H1 (cell line): ENCODE data around the gene CDKN3. TPM values are rescaled to one million over a fixed set of nuclear protein-coding genes. Genes with fewer than 3 reads are reported as not detected.

Experiments used
- CTCF ChIA-PET: fragments of 300-600 bp; sonication (Branson Sonifier 250); formaldehyde crosslinking; loops from one replicate; lab custom pipeline; 2021; ENCODE audit not compliant: partially characterized antibody; lab: Charles Lee
- POLR2A ChIA-PET: fragments of 300-600 bp; sonication (Branson Sonifier 250); formaldehyde crosslinking; loops from one replicate; lab custom pipeline; 2021; ENCODE audit warnings: inconsistent platforms; ENCODE audit not compliant: partially characterized antibody; lab: Charles Lee
- DNase-seq, 2 experiments: peaks; one replicate each; pipeline versions ENCODE4 v3.0.0 to v3.0.0-alpha.2; 2010 to 2022; ENCODE audit warnings: low spot score in 2 of 2, low read depth in 1 of 2, mixed read lengths in 1 of 2
- FAIRE-seq: peaks from 2 replicates; lab custom pipeline; 2011; peaks lifted over from hg19 to GRCh38; lab: Jason Lieb, UNC
- H2AFZ ChIP-seq: 2 replicates; pipeline ENCODE4 v1.8.1; 2012; ENCODE audit warnings: low read length, inconsistent platforms
- H2AK5ac ChIP-seq: 2 replicates; pipeline ENCODE4 v1.6.1; 2013; ENCODE audit warnings: low read depth, low read length
- H2BK120ac ChIP-seq: replicated peaks from 2 replicates; pipeline ENCODE3; 2013; ENCODE audit warnings: low read depth, low read length, inconsistent platforms
- H2BK12ac ChIP-seq: 2 replicates; pipeline ENCODE4 v1.6.1; 2013; ENCODE audit warnings: low read depth, low read length
- H2BK15ac ChIP-seq: 2 replicates; pipeline ENCODE4 v1.6.1; 2013; ENCODE audit warnings: low read length
- H2BK20ac ChIP-seq: 2 replicates; pipeline ENCODE4 v1.6.1; 2013; ENCODE audit warnings: low read length
- H2BK5ac ChIP-seq: 2 replicates; pipeline ENCODE4 v1.6.1; 2013; ENCODE audit warnings: low read depth, low read length
- H3K14ac ChIP-seq: 2 replicates; pipeline ENCODE4 v1.6.1; 2013; ENCODE audit warnings: inconsistent platforms; ENCODE audit not compliant: insufficient read length
- H3K18ac ChIP-seq: 2 replicates; pipeline ENCODE4 v1.6.1; 2013; ENCODE audit warnings: low read length; ENCODE audit errors: extremely low read depth
- H3K23ac ChIP-seq: 2 replicates; pipeline ENCODE4 v1.6.1; 2013; ENCODE audit warnings: inconsistent platforms; ENCODE audit not compliant: insufficient read length
- H3K23me2 ChIP-seq: 2 replicates; pipeline ENCODE4 v1.6.1; 2013; ENCODE audit warnings: low read depth, low read length
- H3K27ac ChIP-seq: 2 replicates; pipeline ENCODE4 v1.6.1; 2011; ENCODE audit warnings: low read depth, low read length, inconsistent platforms
- H3K27me3 ChIP-seq, 4 experiments: replicated peaks in 1 of 4; 1 replicate in 1 of 4; 2 replicates in 3 of 4; pipeline versions ENCODE4 v1.6.1 to v1.8.1; 2011 to 2013; ENCODE audit warnings: low read length in 3 of 4, mild to moderate bottlenecking in 3 of 4, inconsistent platforms in 2 of 4, mixed read lengths in 2 of 4, moderate library complexity in 1 of 4; ENCODE audit not compliant: control insufficient read depth in 3 of 4, insufficient read depth in 3 of 4; ENCODE audit errors: extremely low read depth in 1 of 4
- H3K36me3 ChIP-seq, 4 experiments: 2 replicates each; pipeline versions ENCODE4 v1.6.1 to v1.8.1; 2011 to 2013; ENCODE audit warnings: mild to moderate bottlenecking in 4 of 4, low read length in 3 of 4, moderate library complexity in 2 of 4, control low read depth in 1 of 4, inconsistent platforms in 1 of 4; ENCODE audit not compliant: insufficient read depth in 4 of 4, control insufficient read depth in 2 of 4
- H3K4ac ChIP-seq: replicated peaks from 2 replicates; pipeline ENCODE3; 2013; ENCODE audit warnings: low read length, low read depth, mixed read lengths, inconsistent platforms; ENCODE audit not compliant: insufficient read length
- H3K4me1 ChIP-seq, 4 experiments: replicated peaks in 1 of 4; 1 replicate in 1 of 4; 2 replicates in 3 of 4; pipeline versions ENCODE4 v1.6.1 to v1.8.1; 2011 to 2013; ENCODE audit warnings: low read length in 3 of 4, inconsistent platforms in 2 of 4, mixed read lengths in 1 of 4; ENCODE audit not compliant: insufficient read depth in 4 of 4, control insufficient read depth in 3 of 4
- H3K4me2 ChIP-seq, 2 experiments: 2 replicates each; pipeline versions ENCODE4 v1.6.1 to v1.8.1; 2011 to 2013; ENCODE audit warnings: low read depth in 2 of 2, low read length in 2 of 2, control low read depth in 1 of 2, inconsistent platforms in 1 of 2, mild to moderate bottlenecking in 1 of 2; ENCODE audit not compliant: insufficient read depth in 1 of 2
- H3K4me3 ChIP-seq, 4 experiments: fragments of 200-600, 300-600 bp in 1 of 4; sonication (generic), shearing (Covaris generic), sonication (Bioruptor Twin) in 1 of 4; 2 replicates each; pipeline versions ENCODE4 v1.5.1 to v1.8.1; 2011 to 2016; ENCODE audit warnings: low read length in 4 of 4, low read depth in 3 of 4, control low read depth in 2 of 4, inconsistent platforms in 2 of 4, mild to moderate bottlenecking in 2 of 4, mixed read lengths in 1 of 4, moderate library complexity in 1 of 4; ENCODE audit not compliant: insufficient read depth in 2 of 4; ENCODE audit errors: extremely low read depth in 1 of 4
- H3K56ac ChIP-seq: replicated peaks from 2 replicates; pipeline ENCODE3; 2013; ENCODE audit warnings: low read depth, mild to moderate bottlenecking, mixed read lengths, low read length, inconsistent platforms; ENCODE audit not compliant: insufficient read length
- H3K79me1 ChIP-seq: 2 replicates; pipeline ENCODE4 v1.6.1; 2013; ENCODE audit warnings: low read depth, low read length, control low read depth
- H3K79me2 ChIP-seq, 2 experiments: 2 replicates each; pipeline versions ENCODE4 v1.6.1 to v1.8.1; 2012 to 2013; ENCODE audit warnings: low read length in 2 of 2, mild to moderate bottlenecking in 2 of 2, inconsistent platforms in 1 of 2; ENCODE audit not compliant: insufficient read depth in 2 of 2, control insufficient read depth in 1 of 2
- H3K9ac ChIP-seq, 4 experiments: replicated peaks in 1 of 4; 1 replicate in 1 of 4; 2 replicates in 3 of 4; pipeline versions ENCODE4 v1.6.1 to v1.8.1; 2011 to 2013; ENCODE audit warnings: low read depth in 3 of 4, low read length in 3 of 4, control low read depth in 2 of 4, mild to moderate bottlenecking in 2 of 4, moderate library complexity in 2 of 4, inconsistent platforms in 1 of 4; ENCODE audit errors: extremely low read depth in 1 of 4
- H3K9me3 ChIP-seq, 2 experiments: 2 replicates each; pipeline versions ENCODE4 v1.6.1 to v1.8.1; 2012 to 2013; ENCODE audit warnings: mild to moderate bottlenecking in 2 of 2, moderate library complexity in 2 of 2, control low read depth in 1 of 2, inconsistent platforms in 1 of 2, low read depth in 1 of 2, low read length in 1 of 2, mixed read lengths in 1 of 2; ENCODE audit not compliant: insufficient read depth in 2 of 2
- H4K20me1 ChIP-seq, 2 experiments: replicated peaks in 1 of 2; 2 replicates each; pipeline versions ENCODE3 to v1.8.1; 2011 to 2013; ENCODE audit warnings: inconsistent platforms in 2 of 2, low read length in 2 of 2, mild to moderate bottlenecking in 1 of 2; ENCODE audit not compliant: insufficient read depth in 2 of 2, control insufficient read depth in 1 of 2
- H4K5ac ChIP-seq: 2 replicates; pipeline ENCODE4 v1.6.1; 2013; ENCODE audit warnings: low read length, low read depth, mixed read lengths, inconsistent platforms; ENCODE audit not compliant: insufficient read length
- H4K8ac ChIP-seq: 2 replicates; pipeline ENCODE4 v1.8.0; 2013; ENCODE audit warnings: mild to moderate bottlenecking, moderate library complexity, low read length, inconsistent platforms; ENCODE audit not compliant: insufficient read depth; ENCODE audit errors: extremely low read depth
- H4K91ac ChIP-seq: replicated peaks from 2 replicates; pipeline ENCODE3; 2013; ENCODE audit warnings: low read length, mixed read lengths, inconsistent platforms; ENCODE audit not compliant: insufficient read length
- CEBPB ChIP-seq: IDR thresholded peaks from 2 replicates; pipeline ENCODE4 v1.6.1; 2012; ENCODE audit warnings: low read depth, low read length
- CREB1 ChIP-seq: IDR thresholded peaks from 2 replicates; pipeline ENCODE4 v1.6.1; 2012; ENCODE audit warnings: inconsistent platforms
- EP300 ChIP-seq, 2 experiments: IDR thresholded peaks; 1 replicate in 1 of 2; 2 replicates in 1 of 2; pipeline ENCODE4 v1.6.1; 2011 to 2012; ENCODE audit warnings: low read depth in 2 of 2, low read length in 2 of 2, mild to moderate bottlenecking in 2 of 2, borderline replicate concordance in 1 of 2, inconsistent platforms in 1 of 2, moderate library complexity in 1 of 2
- POLR2AphosphoS5 ChIP-seq: IDR thresholded peaks from 2 replicates; pipeline ENCODE4 v1.6.1; 2011; ENCODE audit warnings: low read depth, low read length
- RAD21 ChIP-seq, 2 experiments: IDR thresholded peaks in 1 of 2; conservative IDR thresholded peaks in 1 of 2; 2 replicates each; pipeline ENCODE4 v1.6.1; 2011; ENCODE audit warnings: low read depth in 2 of 2, low read length in 2 of 2, improper control_type of control experiment in 1 of 2, inconsistent platforms in 1 of 2, mild to moderate bottlenecking in 1 of 2, moderate library complexity in 1 of 2
- RBBP5 ChIP-seq: IDR thresholded peaks from 2 replicates; pipeline ENCODE4 v1.7.1; 2012; ENCODE audit warnings: low read depth, mild to moderate bottlenecking, inconsistent platforms, low read length, moderate library complexity, borderline replicate concordance
- RFX5 ChIP-seq: IDR thresholded peaks from 2 replicates; pipeline ENCODE4 v1.6.1; 2011; ENCODE audit warnings: low read depth, low read length, improper control_type of control experiment, borderline replicate concordance
- SIX5 ChIP-seq: IDR thresholded peaks from 2 replicates; pipeline ENCODE4 v1.6.1; 2011; ENCODE audit warnings: mild to moderate bottlenecking, low read depth, low read length
- TAF1 ChIP-seq: IDR thresholded peaks from 2 replicates; pipeline ENCODE4 v1.6.1; 2011; ENCODE audit warnings: mild to moderate bottlenecking, low read depth, low read length
- TCF12 ChIP-seq: IDR thresholded peaks from 2 replicates; pipeline ENCODE4 v1.6.1; 2011; ENCODE audit warnings: low read depth, mild to moderate bottlenecking, low read length
- WGBS, 2 experiments: shearing (Covaris generic) in 1 of 2; methylation state at CpG; one replicate each; pipeline versions ENCODE4 v1.1.6 to v1.1.7; 2013 to 2015; ENCODE audit warnings: low lambda C conversion rate in 2 of 2, mixed read lengths in 2 of 2, inconsistent platforms in 1 of 2, low coverage in 1 of 2, missing lambda C conversion rate in 1 of 2; ENCODE audit not compliant: insufficient replicate concordance in 2 of 2, insufficient coverage in 1 of 2, insufficient read length in 1 of 2; ENCODE audit errors: extremely low coverage in 1 of 2, missing lambda C conversion rate in 1 of 2; 5-methylcytosine and 5-hydroxymethylcytosine counted together
- polyA plus RNA-seq, 7 experiments: library from polyadenylated mRNA; depleted of rRNA in 3 of 7; stranded (reverse) in 5 of 7; unstranded in 2 of 7; fragments of >200 nt in 5 of 7; fragments of 200-250 nt in 2 of 7; gene quantifications; 1 replicate in 5 of 7; 2 replicates in 1 of 7; 4 replicates in 1 of 7; pipeline versions ENCODE4 v1.2.1 to v1.2.3, GENCODE V29; 2011 to 2013; ENCODE audit warnings: missing spikeins in 2 of 7, mixed read lengths in 2 of 7
- total RNA-seq: library from RNA; stranded (reverse); fragmentation: NEBNext Ultra II Directional; extraction: Animal tissue kit (Norgen Biotek cat#: 25700); gene quantifications from 2 replicates; pipeline ENCODE4 v1.2.1, GENCODE V29; 2021
- TF ChIP-seq, protein P1 (sequence below): IDR thresholded peaks from 2 replicates; pipeline ENCODE4 v1.6.1; 2012; ENCODE audit warnings: inconsistent platforms

CDKN3 gene
- total and polyA plus RNA-seq, 2 of the 8 experiments (the other 6 are each of a cell fraction or from before 2014, with no cell fraction given), result 43.5 to 48.3 TPM

DNA sequence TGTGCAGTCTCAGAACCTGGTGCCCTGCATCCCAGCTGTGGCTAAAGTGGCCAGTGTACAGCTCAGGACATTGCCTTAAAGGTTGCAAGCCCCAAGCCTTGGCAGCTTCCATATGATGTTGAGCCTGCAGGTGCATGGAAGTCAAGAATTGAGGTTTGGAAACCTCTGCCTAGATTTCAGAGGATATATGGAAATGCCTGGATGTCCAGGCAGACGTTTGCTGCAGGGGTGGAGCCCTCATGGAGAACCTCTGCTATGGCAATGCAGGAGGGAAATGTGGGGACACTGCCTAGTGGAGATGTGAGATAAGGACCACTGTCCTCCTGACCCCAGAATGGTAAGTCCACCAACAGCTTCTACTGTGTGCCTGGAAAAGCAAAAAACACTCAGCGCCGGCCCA is 62.3 kb downstream of the CDKN3 start:
- H4K8ac ChIP-seq, result no peak overlapping the region
- H3K23ac ChIP-seq, result no peak overlapping the region
- no peak overlapping the region for H2BK12ac ChIP-seq
- H3K9me3 ChIP-seq, result peaks cover 6 to 13% of the 10 kb centered on the region in 2 experiments
- no peaks in the 10 kb centered on the region for H3K79me1 ChIP-seq
- H3K79me2 ChIP-seq, result no peaks in the 10 kb centered on the region
- H3K56ac ChIP-seq, result no peak overlapping the region
- no peak overlapping the region for H3K9ac ChIP-seq
- H3K4me1 ChIP-seq, result no peaks in the 10 kb centered on the region
- H2BK15ac ChIP-seq, result no peak overlapping the region
- no peak for TF ChIP-seq RBBP5
- no peak for TF ChIP-seq CREB1
- TF ChIP-seq EP300 (IDR thresholded peaks at IDR 0.05; ENCODE audit: borderline replicate concordance in 1 of 2, low read depth in 2 of 2, low read length in 2 of 2), result no peak
- TF ChIP-seq SIX5, result no peak
- TF ChIP-seq POLR2AphosphoS5, result no peak
- no peak for TF ChIP-seq TAF1
- TF ChIP-seq CEBPB, result no peak
- no peak for TF ChIP-seq RFX5
- TF ChIP-seq TCF12, result no peak
- TF ChIP-seq, protein P1, sequence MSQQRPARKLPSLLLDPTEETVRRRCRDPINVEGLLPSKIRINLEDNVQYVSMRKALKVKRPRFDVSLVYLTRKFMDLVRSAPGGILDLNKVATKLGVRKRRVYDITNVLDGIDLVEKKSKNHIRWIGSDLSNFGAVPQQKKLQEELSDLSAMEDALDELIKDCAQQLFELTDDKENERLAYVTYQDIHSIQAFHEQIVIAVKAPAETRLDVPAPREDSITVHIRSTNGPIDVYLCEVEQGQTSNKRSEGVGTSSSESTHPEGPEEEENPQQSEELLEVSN, result no peak
- no peak for TF ChIP-seq RAD21 (IDR thresholded peaks at IDR 0.05 in 1 of 2, conservative IDR thresholded peaks at IDR 0.05 in 1 of 2; ENCODE audit: low read depth in 2 of 2, low read length in 2 of 2)
- TF ChIP-seq, all 59 proteins: peak for 0
- FAIRE-seq (no peak), DNase-seq (no peak)
- Histone ChIP-seq H2BK5ac (no peak overlapping the region), H2BK20ac (no peak overlapping the region), H3K18ac (no peak overlapping the region), H4K91ac (no peak overlapping the region), H2BK120ac (no peak overlapping the region), H3K4me3 (no peak overlapping the region), H3K14ac (no peak overlapping the region), H3K27ac (no peak overlapping the region), H4K20me1 (no peaks in the 10 kb centered on the region), H3K4ac (no peak overlapping the region), H3K4me2 (no peak overlapping the region), H3K23me2 (no peaks in the 10 kb centered on the region), H3K27me3 (no peaks in the 10 kb centered on the region), H4K5ac (no peak overlapping the region), H2AFZ (no peak overlapping the region), H2AK5ac (no peak overlapping the region), H3K36me3 (no peaks in the 10 kb centered on the region)
- ChIA-PET CTCF (interaction anchor here (0.6 to 1.2 kb wide), 2 partner anchors 17 to 105 kb away, joined by 3 to 4 read pairs; no protein-coding TSS in a partner anchor), POLR2A (no interaction called here)
- 90% methylated on average over 3 of the region's 3 CpGs; no CpG with 5 or more reads in 1 of the 2 experiments for WGBS, 2 experiments
